NCI-H2171 (cell line): Measurements from ENCODE around the gene IMPG2.

Experiments used
- DNase-seq: peaks from one replicate; lab custom pipeline; 2025; lab: John Stamatoyannopoulos, UW

IMPG2 gene

DNA sequence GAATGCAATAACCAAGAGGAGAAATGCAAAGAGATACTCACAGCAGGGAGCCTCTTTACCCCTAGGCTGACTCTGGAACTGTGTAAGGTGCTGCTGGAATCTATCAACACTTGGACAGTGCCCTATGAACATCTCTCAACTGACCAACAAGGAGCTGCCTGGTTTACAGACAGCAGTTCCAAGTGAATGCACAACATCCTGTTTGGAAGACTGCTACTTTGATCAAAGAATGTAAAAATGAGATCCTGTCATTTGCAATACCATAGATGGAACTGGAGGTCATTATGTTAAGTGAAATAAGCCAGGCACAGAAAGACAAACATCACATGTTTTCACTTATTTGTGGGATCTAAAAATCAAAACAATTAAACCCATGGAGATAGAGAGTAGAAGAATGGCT lies 136.3 kb downstream of the IMPG2 start:
- no peak for DNase-seq

DNA sequence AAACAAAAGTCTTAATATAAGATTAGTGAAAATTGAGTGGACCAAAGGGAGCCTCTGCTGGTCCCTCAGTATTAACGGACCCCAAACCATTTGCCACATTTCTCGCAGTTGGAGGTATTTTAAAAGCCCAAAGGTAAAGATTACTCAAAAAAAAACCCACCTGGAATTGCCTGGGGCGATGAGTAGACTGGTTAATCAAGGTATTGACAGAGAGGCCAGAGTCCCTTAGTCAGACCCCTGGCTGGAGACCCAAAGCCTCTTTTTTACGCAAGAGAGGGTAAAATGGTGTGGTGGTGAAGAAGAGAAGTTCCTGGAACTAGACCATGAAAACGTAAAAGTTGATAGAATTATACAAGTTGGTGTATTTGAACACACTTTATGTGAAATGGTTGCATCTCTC lies 137.2 kb downstream of the IMPG2 start:
- DNase-seq = no peak

DNA sequence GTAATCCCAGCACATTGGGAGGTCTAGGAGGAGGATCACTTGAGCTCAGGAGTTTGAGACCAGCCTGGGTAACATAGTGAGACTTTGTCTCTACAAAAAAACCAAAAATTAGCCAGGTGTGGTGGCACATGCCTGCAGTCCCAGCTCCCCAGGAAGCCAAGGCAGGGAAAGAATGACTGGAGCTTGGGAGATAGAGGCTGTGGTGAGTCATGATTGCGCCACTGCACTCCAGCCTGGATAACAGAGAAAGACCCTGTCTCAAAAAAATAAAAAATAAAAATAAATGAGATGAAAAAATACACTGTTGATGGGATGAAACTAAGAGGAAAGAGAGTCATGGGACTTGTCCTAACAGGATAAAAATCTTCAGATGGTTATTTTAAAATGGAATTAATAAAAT lies 137.6 kb downstream of the IMPG2 start:
- DNase-seq = no peak

GRCh38 chr3:101181801-101182200 lies 138.6 kb downstream of the IMPG2 start:
- DNase-seq = no peak

- no peak for DNase-seq
Measured at GRCh38 chr3:101179637-101180036, 140.7 kb downstream of the IMPG2 start.

GRCh38 chr3:101177577-101177976 lies 142.8 kb downstream of the IMPG2 start:
- DNase-seq = no peak
